Endothelial cell of umbilical vein (primary cell): ENCODE results near the gene SYT11. TPM values are rescaled to one million over a fixed set of nuclear protein-coding genes. Genes with fewer than 3 reads are reported as not detected.

Experiments
- BruUV-seq: library from RNA; stranded (reverse); fragments of 400-500 nt; replicated peaks from 2 replicates; lab custom pipeline; 2021; lab: Mats Ljungman, UMichigan
- CTCF ChIA-PET: fragments of 300-600, 350-600 bp; sonication (Branson Sonifier 250); formaldehyde crosslinking; loops from one replicate; lab custom pipeline; 2021; ENCODE audit warnings: antibody characterized with exemption, inconsistent platforms; lab: Charles Lee
- POLR2A ChIA-PET: fragments of 300-600, 350-600 bp; sonication (Branson Sonifier 250); formaldehyde crosslinking; loops from one replicate; lab custom pipeline; 2021; ENCODE audit warnings: antibody characterized with exemption, inconsistent platforms; lab: Charles Lee
- DNase-seq: peaks from one replicate; pipeline ENCODE4 v3.0.0-alpha.2; 2011; ENCODE audit warnings: low read depth, low spot score
- FAIRE-seq: peaks from 2 replicates; lab custom pipeline; 2011; peaks lifted over from hg19 to GRCh38; lab: Jason Lieb, UNC
- H2AFZ ChIP-seq: 2 replicates; pipeline ENCODE4 v1.6.0; 2012; ENCODE audit warnings: low read depth, low read length, control low read depth, inconsistent platforms
- H3K27ac ChIP-seq: 2 replicates; pipeline ENCODE4 v1.5.1; 2011; ENCODE audit warnings: low read depth, mild to moderate bottlenecking, control low read depth, low read length, moderate library complexity; ENCODE audit not compliant: insufficient read depth
- H3K27me3 ChIP-seq, 2 experiments: 2 replicates each; pipeline versions ENCODE4 v1.6.0 to v1.6.1; 2011; ENCODE audit warnings: low read length in 2 of 2, mixed read lengths in 1 of 2; ENCODE audit not compliant: control insufficient read depth in 2 of 2, insufficient read depth in 2 of 2
- H3K36me3 ChIP-seq, 2 experiments: 2 replicates in 1 of 2; 3 replicates in 1 of 2; pipeline ENCODE4 v1.5.1; 2011; ENCODE audit warnings: low read length in 2 of 2, mild to moderate bottlenecking in 1 of 2, moderate library complexity in 1 of 2; ENCODE audit not compliant: control insufficient read depth in 2 of 2, insufficient read depth in 2 of 2; ENCODE audit errors: extremely low read depth in 1 of 2
- H3K4me1 ChIP-seq: 3 replicates; pipeline ENCODE4 v1.5.1; 2011; ENCODE audit warnings: mild to moderate bottlenecking, low read length; ENCODE audit not compliant: control insufficient read depth, insufficient read depth; ENCODE audit errors: extremely low read depth
- H3K4me2 ChIP-seq: 2 replicates; pipeline ENCODE4 v1.6.1; 2011; ENCODE audit warnings: low read length, control low read depth, mixed read lengths; ENCODE audit not compliant: insufficient read depth
- H3K4me3 ChIP-seq, 3 experiments: fragments of 200-600 bp in 1 of 3; sonication (generic), shearing (Covaris generic) in 1 of 3; replicated peaks in 1 of 3; 2 replicates each; pipeline ENCODE4 v1.5.1; 2011 to 2016; ENCODE audit warnings: control low read depth in 3 of 3, low read length in 3 of 3, mild to moderate bottlenecking in 2 of 3, inconsistent platforms in 1 of 3, low read depth in 1 of 3, moderate library complexity in 1 of 3; ENCODE audit not compliant: insufficient read depth in 1 of 3
- H3K79me2 ChIP-seq: 2 replicates; pipeline ENCODE4 v1.6.0; 2012; ENCODE audit warnings: low read length, inconsistent platforms; ENCODE audit not compliant: control insufficient read depth, insufficient read depth
- H3K9ac ChIP-seq: replicated peaks from 2 replicates; pipeline ENCODE3; 2011; ENCODE audit warnings: low read length, control low read depth; ENCODE audit not compliant: insufficient read depth; ENCODE audit errors: extremely low read depth
- H3K9me1 ChIP-seq: replicated peaks from 3 replicates; pipeline ENCODE4 v1.6.0; 2011; ENCODE audit warnings: mild to moderate bottlenecking, low read length; ENCODE audit not compliant: control insufficient read depth, insufficient read depth; ENCODE audit errors: extremely low read depth
- H3K9me3 ChIP-seq: replicated peaks from 2 replicates; pipeline ENCODE4 v1.5.1; 2012; ENCODE audit warnings: low read length, inconsistent platforms; ENCODE audit not compliant: control insufficient read depth, insufficient read depth
- H4K20me1 ChIP-seq: replicated peaks from 2 replicates; pipeline ENCODE3; 2011; ENCODE audit warnings: mild to moderate bottlenecking, low read length; ENCODE audit not compliant: control insufficient read depth, insufficient read depth; ENCODE audit errors: extremely low read depth
- CTCF ChIP-seq, 2 donors: IDR thresholded peaks; 1 replicate in 1 of 2; 2 replicates in 1 of 2; pipeline ENCODE4 v1.5.1; 2011; ENCODE audit warnings: low read length in 2 of 2, mild to moderate bottlenecking in 2 of 2, moderate library complexity in 2 of 2, control low read depth in 1 of 2, inconsistent platforms in 1 of 2, low read depth in 1 of 2; ENCODE audit not compliant: insufficient read depth in 1 of 2; ENCODE audit errors: extremely low read depth in 1 of 2
- EZH2 ChIP-seq: IDR thresholded peaks from 2 replicates; pipeline ENCODE4 v1.6.1; 2012; ENCODE audit warnings: borderline replicate concordance, low read depth, mild to moderate bottlenecking, moderate library complexity, low read length, inconsistent platforms; ENCODE audit not compliant: severe bottlenecking
- FOS ChIP-seq: IDR thresholded peaks from 2 replicates; pipeline ENCODE4 v1.6.1; 2011; ENCODE audit warnings: mild to moderate bottlenecking, low read length, moderate library complexity, borderline replicate concordance; ENCODE audit not compliant: insufficient read depth
- GATA2 ChIP-seq: IDR thresholded peaks from 2 replicates; pipeline ENCODE4 v1.7.0; 2011; ENCODE audit warnings: low read depth, mild to moderate bottlenecking, moderate library complexity, mixed read lengths, low read length; ENCODE audit not compliant: insufficient read length, insufficient read depth
- JUN ChIP-seq: IDR thresholded peaks from 2 replicates; pipeline ENCODE4 v1.6.1; 2011; ENCODE audit warnings: borderline replicate concordance, low read depth; ENCODE audit not compliant: insufficient read length, insufficient read depth
- MYC ChIP-seq: IDR thresholded peaks from one replicate; pipeline ENCODE4 v1.6.1; 2011; ENCODE audit warnings: mild to moderate bottlenecking, low read depth, low read length
- POLR2A ChIP-seq: IDR thresholded peaks from 2 replicates; pipeline ENCODE4 v1.6.1; 2012; ENCODE audit warnings: low read depth, mild to moderate bottlenecking, control low read depth, low read length
- POLR2AphosphoS5 ChIP-seq: IDR thresholded peaks from 2 replicates; pipeline ENCODE4 v1.6.1; 2012; ENCODE audit warnings: low read depth, mild to moderate bottlenecking, control low read depth, low read length, moderate library complexity; ENCODE audit not compliant: insufficient read depth
- dilution Hi-C: fragments of 300-500 bp; cut with MboI; formaldehyde crosslinking; loops from one replicate; pipeline ENCODE4 v1.15.0; 2019; ENCODE audit warnings: low sequenced_read_pairs; ENCODE audit not compliant: extremely low pct_ligation_motif_present
- intact Hi-C: fragments of 100-400 bp; cut with micrococcal nuclease; formaldehyde crosslinking; loops from one replicate; pipeline ENCODE4 v1.10.0; 2022
- polyA plus RNA-seq, 4 experiments: library from polyadenylated mRNA; depleted of rRNA in 3 of 4; stranded (reverse) in 3 of 4; unstranded in 1 of 4; fragments of >200 nt; gene quantifications; 2 replicates each; pipeline versions ENCODE4 v1.2.1 to v1.2.3, GENCODE V29; 2011 to 2012; ENCODE audit warnings: missing spikeins in 1 of 4
- total RNA-seq: library from RNA; stranded (reverse); gene quantifications from 2 replicates; pipeline ENCODE4 v1.2.3, GENCODE V29; 2021
- TF ChIP-seq, protein P1 (sequence below): IDR thresholded peaks from 2 replicates; pipeline ENCODE4 v1.6.1; 2011; ENCODE audit not compliant: insufficient read depth, insufficient read length

Gene SYT11
- total and polyA plus RNA-seq, 2 donors (not counting 3 experiments of a cell fraction or from before 2014, with no cell fraction given), result 28.2 to 36.5 TPM

DNA sequence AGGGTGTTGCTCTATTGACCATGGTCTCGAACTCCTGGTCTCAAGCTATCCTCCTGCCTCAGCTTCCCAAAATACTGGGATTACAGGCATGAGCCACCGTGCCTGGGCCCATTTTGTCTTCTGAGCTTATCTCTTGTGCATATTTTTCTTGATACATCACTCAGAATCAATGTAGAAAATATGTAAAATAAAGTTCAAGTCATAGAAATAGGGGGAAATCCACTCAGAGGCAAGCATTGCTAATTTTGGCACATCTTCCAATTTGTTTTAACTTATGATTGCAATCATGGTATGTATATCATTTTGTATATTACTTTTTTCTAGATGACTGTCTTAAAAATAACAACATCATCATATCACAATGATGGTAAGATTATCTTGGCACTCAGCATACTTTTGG, 30.2 kb downstream of the SYT11 start:
- peaks cover 39% of the 10 kb centered on the region for H3K4me1 ChIP-seq
- H2AFZ ChIP-seq, result no peak overlapping the region
- dilution Hi-C loops (no loop called here), intact Hi-C loops (no loop called here)
- BruUV-seq, result no TSS peak
- no peak overlapping the region for H3K4me3 ChIP-seq
- TF ChIP-seq EZH2, result no peak
- TF ChIP-seq MYC, result no peak
- TF ChIP-seq GATA2, result peak; percentile 48
- no peak for TF ChIP-seq POLR2AphosphoS5
- TF ChIP-seq, protein P1, sequence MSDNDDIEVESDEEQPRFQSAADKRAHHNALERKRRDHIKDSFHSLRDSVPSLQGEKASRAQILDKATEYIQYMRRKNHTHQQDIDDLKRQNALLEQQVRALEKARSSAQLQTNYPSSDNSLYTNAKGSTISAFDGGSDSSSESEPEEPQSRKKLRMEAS, result no peak
- DNase-seq, result peak; percentile 64
- no peaks in the 10 kb centered on the region for H3K9me1 ChIP-seq
- H3K27ac ChIP-seq, result peak overlapping the region; percentile 10
- H3K27me3 ChIP-seq, result no peaks in the 10 kb centered on the region
- ChIA-PET CTCF (interaction anchor here (0.9 to 1.6 kb wide), 4 partner anchors 20 to 100 kb away, joined by 3 to 4 read pairs (median 3); partner anchors contain the start of gene SYT11), POLR2A (interaction anchor here (1.1 kb wide), 1 partner anchor 30 kb away, joined by 4 read pairs; the partner anchor contains the start of gene SYT11)
- H3K9me3 ChIP-seq, result no peaks in the 10 kb centered on the region
- no peaks in the 10 kb centered on the region for H3K79me2 ChIP-seq
- peak overlapping the region; percentile 37 for H3K4me2 ChIP-seq
- no peaks in the 10 kb centered on the region for H3K36me3 ChIP-seq
- FAIRE-seq, result peak; percentile 59
- no peaks in the 10 kb centered on the region for H4K20me1 ChIP-seq
- no peak overlapping the region for H3K9ac ChIP-seq

DNA sequence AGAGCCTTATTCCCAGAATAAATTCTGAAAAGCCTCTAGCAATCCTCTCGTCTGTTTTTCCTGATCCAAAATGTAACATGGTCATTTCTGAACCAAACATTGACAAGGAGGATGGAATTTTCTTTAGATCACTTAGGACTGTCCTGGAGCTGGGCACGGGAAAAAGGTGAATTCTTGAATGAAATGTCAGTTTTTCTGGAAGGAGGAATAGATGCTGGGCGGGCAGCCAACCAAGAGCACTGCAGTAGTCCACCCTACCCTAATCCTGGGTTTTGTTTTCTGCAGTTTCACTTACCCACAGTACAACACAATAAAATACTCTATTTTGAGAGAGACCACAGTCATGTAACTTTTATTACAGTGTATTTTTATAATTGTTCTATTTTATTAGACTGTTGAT, 30.9 kb downstream of the SYT11 start:
- ChIA-PET CTCF (interaction anchor here (0.9 to 1.1 kb wide), 2 partner anchors 29 to 31 kb away, joined by 3 read pairs; partner anchors contain the start of gene SYT11), POLR2A (interaction anchor here (1.1 kb wide), 1 partner anchor 31 kb away, joined by 4 read pairs; the partner anchor contains the start of gene SYT11)
- FAIRE-seq (no peak), DNase-seq (no peak)
- intact Hi-C loops (no loop called here), dilution Hi-C loops (no loop called here)
- no peak overlapping the region for H3K9ac ChIP-seq
- H4K20me1 ChIP-seq, result no peaks in the 10 kb centered on the region
- H3K9me3 ChIP-seq, result no peaks in the 10 kb centered on the region
- BruUV-seq, result no TSS peak
- H3K79me2 ChIP-seq, result no peaks in the 10 kb centered on the region
- H3K4me2 ChIP-seq, result peak overlapping the region; percentile 37
- no peak for TF ChIP-seq POLR2AphosphoS5
- TF ChIP-seq JUN, result no peak
- no peak for TF ChIP-seq MYC
- no peak for TF ChIP-seq EZH2
- TF ChIP-seq POLR2A, result no peak
- no peak for TF ChIP-seq GATA2
- TF ChIP-seq CTCF (IDR thresholded peaks at IDR 0.05; ENCODE audit: extremely low read depth in 1 of 2, insufficient read depth in 1 of 2, low read depth in 1 of 2, low read length in 2 of 2), result no peak
- TF ChIP-seq, protein P1, result no peak
- no peak for TF ChIP-seq FOS
- H2AFZ ChIP-seq, result no peak overlapping the region
- no peaks in the 10 kb centered on the region for H3K36me3 ChIP-seq
- peaks cover 40% of the 10 kb centered on the region for H3K4me1 ChIP-seq
- no peaks in the 10 kb centered on the region for H3K9me1 ChIP-seq
- no peak overlapping the region for H3K4me3 ChIP-seq
- peak overlapping the region; percentile 10 for H3K27ac ChIP-seq
- H3K27me3 ChIP-seq, result no peaks in the 10 kb centered on the region
